Measurements from ENCODE around the gene SNRNP40. TPM values are rescaled to one million over a fixed set of nuclear protein-coding genes. Genes with fewer than 3 reads are reported as not detected.

Gene SNRNP40
- total RNA-seq, 1 donor from 2014 or later: 68.0 TPM

DNA sequence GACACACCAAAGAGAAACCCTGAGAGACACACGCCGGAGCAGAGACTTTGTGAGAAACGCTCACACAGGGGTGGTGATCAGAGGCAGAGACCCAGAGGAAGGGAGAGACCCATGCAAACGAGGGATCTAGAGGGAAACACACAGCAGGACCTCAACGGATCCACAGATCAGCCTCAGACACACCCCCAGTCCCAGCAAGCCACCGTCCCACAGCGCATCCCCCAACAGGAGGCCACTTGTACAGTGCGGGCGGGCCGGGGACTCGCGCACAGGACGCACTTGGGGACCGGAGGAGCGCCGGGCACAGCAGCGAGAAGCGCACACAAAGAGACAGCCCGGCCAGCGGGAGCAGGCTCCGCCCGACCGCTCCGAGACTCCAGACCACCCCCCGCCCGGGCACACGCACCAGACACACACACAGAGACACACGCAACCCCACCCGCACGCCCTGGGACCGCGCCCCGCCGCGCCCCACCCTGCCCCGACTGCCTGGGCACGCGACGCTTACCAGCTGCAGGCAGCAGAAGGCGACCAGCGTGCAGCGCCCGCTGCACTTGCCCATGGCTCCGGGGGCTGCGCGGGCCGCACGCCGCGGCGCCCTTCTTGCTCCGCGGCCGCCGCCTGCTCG is 57.5 kb downstream of the SNRNP40 start:
- H3K9me3 Mint-ChIP-seq (ENCODE audit: unreplicated experiment): peaks cover 27% of the 10 kb centered on the region
- TF ChIP-seq, protein P1, sequence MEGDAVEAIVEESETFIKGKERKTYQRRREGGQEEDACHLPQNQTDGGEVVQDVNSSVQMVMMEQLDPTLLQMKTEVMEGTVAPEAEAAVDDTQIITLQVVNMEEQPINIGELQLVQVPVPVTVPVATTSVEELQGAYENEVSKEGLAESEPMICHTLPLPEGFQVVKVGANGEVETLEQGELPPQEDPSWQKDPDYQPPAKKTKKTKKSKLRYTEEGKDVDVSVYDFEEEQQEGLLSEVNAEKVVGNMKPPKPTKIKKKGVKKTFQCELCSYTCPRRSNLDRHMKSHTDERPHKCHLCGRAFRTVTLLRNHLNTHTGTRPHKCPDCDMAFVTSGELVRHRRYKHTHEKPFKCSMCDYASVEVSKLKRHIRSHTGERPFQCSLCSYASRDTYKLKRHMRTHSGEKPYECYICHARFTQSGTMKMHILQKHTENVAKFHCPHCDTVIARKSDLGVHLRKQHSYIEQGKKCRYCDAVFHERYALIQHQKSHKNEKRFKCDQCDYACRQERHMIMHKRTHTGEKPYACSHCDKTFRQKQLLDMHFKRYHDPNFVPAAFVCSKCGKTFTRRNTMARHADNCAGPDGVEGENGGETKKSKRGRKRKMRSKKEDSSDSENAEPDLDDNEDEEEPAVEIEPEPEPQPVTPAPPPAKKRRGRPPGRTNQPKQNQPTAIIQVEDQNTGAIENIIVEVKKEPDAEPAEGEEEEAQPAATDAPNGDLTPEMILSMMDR (IDR thresholded peaks at IDR 0.05; ENCODE audit: partially characterized antibody, unreplicated experiment): no peak
- H3K4me3 Mint-ChIP-seq (ENCODE audit: unreplicated experiment): peak overlapping the region; percentile 96
- no peaks in the 10 kb centered on the region for H3K36me3 Mint-ChIP-seq (ENCODE audit: unreplicated experiment)
- peaks cover 18% of the 10 kb centered on the region for H3K27me3 Mint-ChIP-seq (ENCODE audit: unreplicated experiment)
- DNase-seq: peak; percentile 82
- peak overlapping the region; percentile 98 for H3K27ac Mint-ChIP-seq (ENCODE audit: unreplicated experiment)
- H3K4me1 Mint-ChIP-seq (ENCODE audit: low read depth, unreplicated experiment): peaks cover 43% of the 10 kb centered on the region

DNA sequence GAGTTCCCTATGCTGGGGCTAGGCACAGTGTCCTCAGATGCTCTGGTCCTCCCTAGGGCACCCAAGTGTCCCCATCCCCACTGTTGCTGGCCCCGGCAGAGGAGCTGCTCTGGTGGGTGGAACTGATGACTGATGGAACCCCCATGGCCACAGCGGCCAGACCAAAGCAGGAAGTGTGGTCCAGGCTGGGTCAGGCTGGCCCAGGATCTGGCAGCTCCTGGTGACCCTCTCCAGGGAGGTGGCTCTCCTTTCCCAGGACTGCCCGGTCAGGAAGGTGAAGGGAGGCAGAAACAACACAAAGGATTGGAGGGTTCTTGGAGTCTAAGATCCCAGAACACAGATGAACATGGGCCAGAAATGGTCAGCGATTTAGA is 58.0 kb downstream of the SNRNP40 start:
- DNase-seq: peak; percentile 38
- Mint-ChIP-seq H3K9me3 (ENCODE audit: unreplicated experiment) (peaks cover 27% of the 10 kb centered on the region), H3K27me3 (ENCODE audit: unreplicated experiment) (peaks cover 18% of the 10 kb centered on the region), H3K27ac (ENCODE audit: unreplicated experiment) (peak overlapping the region; percentile 98), H3K36me3 (ENCODE audit: unreplicated experiment) (no peaks in the 10 kb centered on the region), H3K4me3 (ENCODE audit: unreplicated experiment) (peak overlapping the region; percentile 96), H3K4me1 (ENCODE audit: low read depth, unreplicated experiment) (peaks cover 41% of the 10 kb centered on the region)
- TF ChIP-seq, protein P1 (IDR thresholded peaks at IDR 0.05; ENCODE audit: partially characterized antibody, unreplicated experiment): no peak

DNA sequence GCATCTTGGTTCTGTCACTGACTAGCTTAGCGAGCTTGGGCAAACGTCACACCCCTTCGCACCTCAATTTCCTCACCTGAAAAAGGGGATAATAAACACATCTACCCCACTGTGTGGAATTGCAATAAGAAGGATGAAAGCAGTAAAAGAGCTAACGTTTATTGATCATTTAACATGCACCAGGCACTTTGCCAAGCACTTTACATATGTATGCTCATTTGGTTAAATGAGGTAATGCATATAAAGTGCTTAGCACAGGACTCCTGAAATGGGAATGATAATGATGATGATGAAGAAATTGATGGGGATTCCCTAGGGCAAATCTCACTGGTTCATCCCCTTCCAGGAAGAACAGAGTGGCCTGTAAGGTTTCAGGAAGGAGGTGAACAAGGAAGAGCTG is 61.7 kb downstream of the SNRNP40 start:
- peaks cover 40% of the 10 kb centered on the region for H3K4me1 Mint-ChIP-seq (ENCODE audit: low read depth, unreplicated experiment)
- DNase-seq: no peak
- peak overlapping the region; percentile 71 for H3K27ac Mint-ChIP-seq (ENCODE audit: unreplicated experiment)
- H3K36me3 Mint-ChIP-seq (ENCODE audit: unreplicated experiment): no peaks in the 10 kb centered on the region
- peaks cover 13% of the 10 kb centered on the region for H3K27me3 Mint-ChIP-seq (ENCODE audit: unreplicated experiment)
- peak overlapping the region; percentile 80 for H3K4me3 Mint-ChIP-seq (ENCODE audit: unreplicated experiment)
- peaks cover 19% of the 10 kb centered on the region for H3K9me3 Mint-ChIP-seq (ENCODE audit: unreplicated experiment)
- TF ChIP-seq, protein P1 (IDR thresholded peaks at IDR 0.05; ENCODE audit: partially characterized antibody, unreplicated experiment): no peak

DNA sequence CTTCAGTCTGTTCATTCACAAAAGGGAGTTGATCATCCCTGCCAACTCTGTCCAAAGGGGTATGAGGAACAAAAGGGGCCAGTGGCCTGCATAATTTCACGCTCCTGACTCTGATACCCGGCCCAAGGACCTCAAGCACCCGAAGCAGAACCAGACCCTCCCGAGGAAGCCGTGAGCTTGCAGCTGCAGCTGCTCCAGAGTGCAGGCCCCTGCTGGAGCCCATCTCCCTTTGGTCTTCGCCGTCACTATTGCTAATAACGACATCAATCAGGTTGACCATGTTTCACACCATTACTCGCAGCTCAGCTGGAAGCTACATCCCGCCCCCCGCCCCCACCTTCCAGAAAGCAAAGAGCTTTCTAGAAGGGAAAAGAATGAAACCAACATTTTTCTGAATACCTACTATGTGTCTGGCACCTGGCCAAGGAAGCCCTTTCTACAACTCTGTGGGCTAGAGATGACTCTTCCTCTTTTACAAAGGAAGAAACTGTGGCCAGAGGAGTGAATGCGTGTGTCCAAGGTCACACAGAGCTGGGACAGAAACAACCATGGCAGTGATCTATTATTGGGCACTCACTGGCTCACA is 62.4 kb downstream of the SNRNP40 start:
- Mint-ChIP-seq H3K36me3 (ENCODE audit: unreplicated experiment) (no peaks in the 10 kb centered on the region), H3K4me3 (ENCODE audit: unreplicated experiment) (peak overlapping the region; percentile 80), H3K27me3 (ENCODE audit: unreplicated experiment) (peaks cover 12% of the 10 kb centered on the region), H3K9me3 (ENCODE audit: unreplicated experiment) (peaks cover 19% of the 10 kb centered on the region), H3K4me1 (ENCODE audit: low read depth, unreplicated experiment) (peaks cover 40% of the 10 kb centered on the region), H3K27ac (ENCODE audit: unreplicated experiment) (peak overlapping the region; percentile 71)
- TF ChIP-seq, protein P1 (IDR thresholded peaks at IDR 0.05; ENCODE audit: partially characterized antibody, unreplicated experiment): no peak
- DNase-seq: no peak

DNA sequence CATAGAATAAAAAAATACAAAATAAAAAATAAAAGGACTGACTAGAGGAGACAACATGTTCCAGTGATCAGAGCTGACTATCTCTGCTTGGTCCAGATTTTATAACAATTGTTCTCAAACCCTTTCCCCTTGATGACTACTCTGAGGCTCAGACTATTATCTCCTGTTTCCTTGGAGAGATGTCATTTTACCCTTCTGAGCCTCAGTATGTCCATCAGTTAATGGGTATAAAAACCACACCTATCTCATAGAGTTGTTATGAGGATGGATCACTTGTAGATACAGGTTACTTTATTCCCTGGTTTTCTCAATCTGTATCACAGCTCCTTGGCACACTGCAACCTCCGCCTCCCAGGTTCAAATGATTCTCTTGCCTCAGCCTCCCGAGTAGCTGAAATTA is 63.9 kb downstream of the SNRNP40 start:
- peaks cover 5% of the 10 kb centered on the region for H3K27me3 Mint-ChIP-seq (ENCODE audit: unreplicated experiment)
- H3K4me1 Mint-ChIP-seq (ENCODE audit: low read depth, unreplicated experiment): peaks cover 41% of the 10 kb centered on the region
- DNase-seq: no peak
- H3K4me3 Mint-ChIP-seq (ENCODE audit: unreplicated experiment): no peak overlapping the region
- no peaks in the 10 kb centered on the region for H3K36me3 Mint-ChIP-seq (ENCODE audit: unreplicated experiment)
- H3K9me3 Mint-ChIP-seq (ENCODE audit: unreplicated experiment): peaks cover 10% of the 10 kb centered on the region
- no peak overlapping the region for H3K27ac Mint-ChIP-seq (ENCODE audit: unreplicated experiment)
- TF ChIP-seq, protein P1 (IDR thresholded peaks at IDR 0.05; ENCODE audit: partially characterized antibody, unreplicated experiment): no peak

Data from glutamatergic neuron (in vitro differentiated cells).